Endothelial cell (in vitro differentiated cells): ENCODE results near the gene ATP6V1B1. TPM values are rescaled to one million over a fixed set of nuclear protein-coding genes. Genes with fewer than 3 reads are reported as not detected.

Experiments
- DNase-seq: peaks from one replicate; pipeline ENCODE4 v3.0.0; 2021; ENCODE audit warnings: low spot score
- H3K27ac Mint-ChIP-seq: one replicate; pipeline ENCODE4 v1.8.0; 2021; ENCODE audit warnings: mixed read lengths, inconsistent platforms; ENCODE audit not compliant: unreplicated experiment
- H3K27me3 Mint-ChIP-seq: one replicate; pipeline ENCODE4 v1.8.0; 2021; ENCODE audit warnings: mild to moderate bottlenecking, moderate library complexity, mixed read lengths, inconsistent platforms; ENCODE audit not compliant: unreplicated experiment
- H3K36me3 Mint-ChIP-seq: one replicate; pipeline ENCODE4 v1.8.0; 2021; ENCODE audit warnings: mild to moderate bottlenecking, low read depth, mixed read lengths, inconsistent platforms; ENCODE audit not compliant: unreplicated experiment
- H3K4me1 Mint-ChIP-seq: one replicate; pipeline ENCODE4 v1.8.0; 2021; ENCODE audit warnings: mild to moderate bottlenecking, mixed read lengths, inconsistent platforms; ENCODE audit not compliant: unreplicated experiment
- H3K4me3 Mint-ChIP-seq: one replicate; pipeline ENCODE4 v1.8.0; 2021; ENCODE audit warnings: mild to moderate bottlenecking, mixed read lengths, inconsistent platforms; ENCODE audit not compliant: unreplicated experiment
- H3K9me3 Mint-ChIP-seq: one replicate; pipeline ENCODE4 v1.8.0; 2021; ENCODE audit warnings: mixed read lengths, inconsistent platforms; ENCODE audit not compliant: unreplicated experiment
- total RNA-seq: library from RNA; stranded (reverse); fragmentation: NEBNext Ultra II Directional; extraction: Animal tissue kit (Norgen Biotek cat#: 25700); gene quantifications from one replicate; pipeline ENCODE4 v1.2.1, GENCODE V29; 2021; ENCODE audit not compliant: unreplicated experiment
- TF ChIP-seq, protein P1 (sequence below): fragments of 200-600 bp; sonication (generic); IDR thresholded peaks from one replicate; pipeline ENCODE4 v1.5.0; 2021; ENCODE audit warnings: antibody characterized with exemption; ENCODE audit not compliant: unreplicated experiment

Gene ATP6V1B1
- total RNA-seq, 1 donor from 2014 or later, result not detected

DNA sequence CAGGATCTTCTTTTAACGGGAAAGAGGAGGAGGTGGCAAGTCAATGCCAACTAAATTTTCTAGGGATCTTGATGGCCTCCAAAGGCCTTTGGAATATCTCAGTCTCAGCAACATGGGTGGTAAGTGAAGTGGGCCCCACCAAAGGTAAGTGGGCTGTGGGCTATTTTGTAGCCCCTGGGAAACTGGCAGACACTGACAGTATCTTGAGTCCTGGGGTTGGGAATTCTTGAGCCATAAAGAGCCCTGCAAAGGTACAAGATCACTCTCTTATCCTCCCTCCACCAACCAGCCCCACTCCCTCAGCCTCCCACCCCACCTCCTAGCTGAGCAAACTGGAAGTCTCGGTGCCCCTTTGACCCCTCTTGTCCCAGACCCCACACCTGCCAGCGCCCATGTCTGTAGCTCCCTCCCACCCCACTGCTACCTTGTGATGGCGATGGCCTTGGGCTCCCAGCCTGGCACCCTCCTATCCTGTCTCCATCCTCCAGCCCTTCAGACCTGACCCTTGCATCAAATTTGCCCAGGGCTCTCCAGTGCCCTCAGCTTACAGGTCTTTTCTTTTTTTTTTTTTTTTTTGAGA lies 8.5 kb downstream of the ATP6V1B1 start:
- H3K36me3 Mint-ChIP-seq, result peaks cover 5% of the 10 kb centered on the region
- H3K27ac Mint-ChIP-seq, result peak overlapping the region; percentile 8
- H3K4me3 Mint-ChIP-seq, result no peak overlapping the region
- H3K27me3 Mint-ChIP-seq, result peaks cover 15% of the 10 kb centered on the region
- TF ChIP-seq, protein P1, sequence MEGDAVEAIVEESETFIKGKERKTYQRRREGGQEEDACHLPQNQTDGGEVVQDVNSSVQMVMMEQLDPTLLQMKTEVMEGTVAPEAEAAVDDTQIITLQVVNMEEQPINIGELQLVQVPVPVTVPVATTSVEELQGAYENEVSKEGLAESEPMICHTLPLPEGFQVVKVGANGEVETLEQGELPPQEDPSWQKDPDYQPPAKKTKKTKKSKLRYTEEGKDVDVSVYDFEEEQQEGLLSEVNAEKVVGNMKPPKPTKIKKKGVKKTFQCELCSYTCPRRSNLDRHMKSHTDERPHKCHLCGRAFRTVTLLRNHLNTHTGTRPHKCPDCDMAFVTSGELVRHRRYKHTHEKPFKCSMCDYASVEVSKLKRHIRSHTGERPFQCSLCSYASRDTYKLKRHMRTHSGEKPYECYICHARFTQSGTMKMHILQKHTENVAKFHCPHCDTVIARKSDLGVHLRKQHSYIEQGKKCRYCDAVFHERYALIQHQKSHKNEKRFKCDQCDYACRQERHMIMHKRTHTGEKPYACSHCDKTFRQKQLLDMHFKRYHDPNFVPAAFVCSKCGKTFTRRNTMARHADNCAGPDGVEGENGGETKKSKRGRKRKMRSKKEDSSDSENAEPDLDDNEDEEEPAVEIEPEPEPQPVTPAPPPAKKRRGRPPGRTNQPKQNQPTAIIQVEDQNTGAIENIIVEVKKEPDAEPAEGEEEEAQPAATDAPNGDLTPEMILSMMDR, result no peak
- no peaks in the 10 kb centered on the region for H3K9me3 Mint-ChIP-seq
- DNase-seq, result no peak
- H3K4me1 Mint-ChIP-seq, result peaks cover 18% of the 10 kb centered on the region

DNA sequence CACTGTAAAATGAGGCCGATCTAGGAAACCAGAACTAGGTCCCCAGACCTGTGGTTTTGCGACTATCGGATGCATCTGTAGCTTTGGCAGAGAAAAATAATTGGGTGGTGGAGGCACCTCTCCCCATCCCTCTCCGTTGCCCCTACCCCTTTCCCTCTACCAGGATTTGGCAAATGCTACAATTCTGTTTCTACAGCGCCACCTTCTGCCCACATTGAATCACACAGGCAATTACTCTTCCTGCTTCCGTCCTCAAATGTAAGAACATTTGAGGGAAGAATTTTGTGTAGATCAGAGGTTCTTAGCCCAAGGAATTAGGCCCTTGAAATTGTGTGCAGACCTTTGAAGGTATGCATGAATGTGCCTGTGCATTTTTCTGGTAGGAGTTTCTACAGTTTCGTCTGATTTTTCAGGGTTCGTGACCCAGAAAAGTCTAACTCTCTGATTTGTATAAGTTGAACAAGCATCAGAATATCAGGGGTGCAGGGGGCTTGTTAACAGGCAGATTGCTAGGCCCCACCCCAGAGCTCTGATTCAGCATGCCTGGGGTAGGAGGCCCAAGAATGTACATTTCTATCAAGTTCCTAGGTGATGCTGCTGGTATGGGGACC lies 11.2 kb downstream of the ATP6V1B1 start:
- TF ChIP-seq, protein P1, result peak; percentile 77
- no peak overlapping the region for H3K27ac Mint-ChIP-seq
- peaks cover 9% of the 10 kb centered on the region for H3K27me3 Mint-ChIP-seq
- peaks cover 14% of the 10 kb centered on the region for H3K4me1 Mint-ChIP-seq
- no peaks in the 10 kb centered on the region for H3K9me3 Mint-ChIP-seq
- no peak overlapping the region for H3K4me3 Mint-ChIP-seq
- H3K36me3 Mint-ChIP-seq, result peaks cover 5% of the 10 kb centered on the region
- peak; percentile 71 for DNase-seq

DNA sequence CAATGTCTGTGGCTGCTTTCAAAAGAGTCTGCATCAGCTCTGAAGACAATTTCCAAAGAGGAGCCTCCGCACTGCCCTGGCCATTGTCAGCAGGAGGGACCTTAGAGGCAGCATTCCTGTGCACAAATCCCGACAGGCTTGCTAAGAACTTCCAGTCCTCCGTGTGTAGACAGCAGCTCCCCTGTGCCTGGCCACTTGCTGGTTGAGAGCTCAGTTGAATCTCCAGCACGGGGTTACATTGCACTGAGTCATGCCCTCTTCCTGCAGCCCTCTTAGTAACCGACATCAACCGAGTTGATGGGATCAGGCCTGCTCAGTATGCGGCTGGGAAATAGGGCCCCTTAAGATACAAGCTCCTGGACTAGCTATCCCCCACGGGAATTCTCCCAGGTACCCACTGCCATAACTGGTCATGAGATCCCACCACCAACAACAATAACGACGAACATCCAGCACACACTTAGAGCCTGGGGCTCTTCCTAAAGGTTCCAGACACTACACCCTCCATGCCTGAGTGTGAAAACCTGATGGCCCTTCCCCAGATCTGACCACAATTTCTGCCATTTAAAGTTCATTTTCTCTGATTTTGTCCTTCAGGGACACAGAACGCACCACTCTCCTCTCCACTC lies 12.0 kb downstream of the ATP6V1B1 start:
- TF ChIP-seq, protein P1, result no peak
- H3K4me3 Mint-ChIP-seq, result no peak overlapping the region
- peaks cover 12% of the 10 kb centered on the region for H3K27me3 Mint-ChIP-seq
- no peak for DNase-seq
- peaks cover 14% of the 10 kb centered on the region for H3K4me1 Mint-ChIP-seq
- H3K9me3 Mint-ChIP-seq, result no peaks in the 10 kb centered on the region
- H3K27ac Mint-ChIP-seq, result no peak overlapping the region
- peaks cover 5% of the 10 kb centered on the region for H3K36me3 Mint-ChIP-seq

DNA sequence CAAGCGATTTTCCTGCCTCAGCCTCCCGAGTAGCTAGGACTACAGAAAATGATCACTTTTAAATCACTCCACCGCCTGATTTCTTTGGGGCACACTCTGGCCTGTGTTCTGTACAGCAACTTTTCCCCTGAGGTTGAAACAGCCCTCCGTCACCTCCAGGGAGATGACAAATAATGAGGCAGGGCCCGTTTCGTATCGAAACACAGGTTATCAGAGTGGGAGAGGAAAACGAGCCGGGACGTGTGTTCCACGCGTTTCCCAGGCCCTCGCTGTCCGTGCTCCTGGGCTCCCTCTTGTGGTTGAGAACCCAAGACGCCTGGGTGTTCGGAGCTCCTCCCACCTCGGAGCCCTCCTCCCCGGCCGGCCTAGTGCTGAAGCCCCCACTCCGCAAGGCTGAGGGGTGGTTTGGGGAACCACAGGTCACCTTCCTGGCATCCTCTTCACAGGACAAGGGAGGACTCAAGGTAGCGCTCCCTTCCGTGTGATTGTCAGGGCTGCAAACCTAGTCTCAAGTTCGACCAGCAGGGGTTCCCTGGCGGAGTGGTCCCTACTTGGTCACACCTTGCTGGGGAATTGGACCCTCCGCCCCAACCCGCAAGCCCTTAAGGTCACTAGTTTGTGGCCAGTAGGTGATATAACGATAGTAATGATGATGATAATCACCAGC lies 12.8 kb downstream of the ATP6V1B1 start:
- peaks cover 12% of the 10 kb centered on the region for H3K27me3 Mint-ChIP-seq
- DNase-seq, result peak; percentile 89

More for the DNA sequence above, 12.8 kb downstream of the ATP6V1B1 start:
- Mint-ChIP-seq H3K9me3 (no peaks in the 10 kb centered on the region), H3K4me1 (peaks cover 14% of the 10 kb centered on the region), H3K36me3 (peaks cover 5% of the 10 kb centered on the region), H3K4me3 (peak overlapping the region; percentile 67), H3K27ac (no peak overlapping the region)
- TF ChIP-seq, protein P1, result peak; percentile 80
